GM12878 (cell line): ENCODE results near the gene SPTBN1. TPM values are rescaled to one million over a fixed set of nuclear protein-coding genes. Genes with fewer than 3 reads are reported as not detected.

Source experiments
- ATAC-seq: fragments of 200-7000 bp; cut with Tn5 transposase; 3 replicates; pipeline ENCODE4 v1.9.1; 2020; ENCODE audit warnings: mild to moderate bottlenecking, moderate library complexity
- BruUV-seq: library from RNA; stranded (reverse); fragments of 400-500 nt; replicated peaks from 2 replicates; lab custom pipeline; 2021; lab: Mats Ljungman, UMichigan
- CTCF ChIA-PET: fragments of 300-600 bp; sonication (Branson Sonifier 250); formaldehyde crosslinking; extraction: SDS; loops from one replicate; lab custom pipeline; 2021; ENCODE audit warnings: inconsistent platforms; lab: Yijun Ruan, JAX
- POLR2A ChIA-PET: fragments of 350-600 bp; formaldehyde crosslinking; extraction: SDS; loops from one replicate; lab custom pipeline; 2021; ENCODE audit warnings: inconsistent platforms; lab: Charles Lee
- RAD21 ChIA-PET: fragments of 300-600 bp; sonication (Branson Sonifier 250); formaldehyde crosslinking; loops from one replicate; lab custom pipeline; 2023; ENCODE audit warnings: antibody characterized with exemption; ENCODE audit not compliant: unreplicated experiment; lab: Charles Lee
- SMC1A ChIA-PET: fragments of 300-600 bp; sonication (Branson Sonifier 250); formaldehyde crosslinking; loops from one replicate; lab custom pipeline; 2023; ENCODE audit not compliant: unreplicated experiment, uncharacterized antibody; lab: Charles Lee
- DNase-seq: peaks from one replicate; pipeline ENCODE4 v3.0.0-alpha.2; 2011; ENCODE audit warnings: low read depth, low spot score
- FAIRE-seq: peaks from 3 replicates; lab custom pipeline; 2011; peaks lifted over from hg19 to GRCh38; lab: Jason Lieb, UNC
- H2AFZ ChIP-seq: 2 replicates; pipeline ENCODE4 v1.6.0; 2011; ENCODE audit warnings: low read depth, low read length, control low read depth; ENCODE audit not compliant: control insufficient read depth
- H3K27ac ChIP-seq: 2 replicates; pipeline ENCODE4 v1.5.1; 2011; ENCODE audit warnings: control low read depth; ENCODE audit not compliant: control insufficient read depth, insufficient read depth
- H3K27me3 ChIP-seq, 2 experiments: replicated peaks in 1 of 2; 2 replicates each; pipeline versions ENCODE4 v1.6.0 to v1.6.1; 2011; ENCODE audit warnings: low read length in 1 of 2; ENCODE audit not compliant: control insufficient read depth in 2 of 2, insufficient read depth in 2 of 2
- H3K36me3 ChIP-seq, 2 experiments: 2 replicates each; pipeline ENCODE4 v1.5.1; 2011; ENCODE audit warnings: low read length in 1 of 2; ENCODE audit not compliant: control insufficient read depth in 2 of 2, insufficient read depth in 2 of 2
- H3K4me1 ChIP-seq: 2 replicates; pipeline ENCODE4 v1.6.1; 2011; ENCODE audit warnings: mild to moderate bottlenecking, low read length, moderate library complexity, mixed read lengths; ENCODE audit not compliant: control insufficient read depth, insufficient read depth
- H3K4me2 ChIP-seq: 2 replicates; pipeline ENCODE4 v1.6.0; 2011; ENCODE audit warnings: control low read depth; ENCODE audit not compliant: control insufficient read depth, insufficient read depth
- H3K4me3 ChIP-seq: fragments of 200-600 bp; sonication (generic); 2 replicates; pipeline ENCODE4 v1.5.1; 2016
- H3K79me2 ChIP-seq: 2 replicates; pipeline ENCODE4 v1.6.0; 2011; ENCODE audit warnings: low read length; ENCODE audit not compliant: control insufficient read depth, insufficient read depth
- H3K9ac ChIP-seq: 2 replicates; pipeline ENCODE4 v1.8.0; 2011; ENCODE audit warnings: low read length, control low read depth, mixed read lengths; ENCODE audit not compliant: control insufficient read depth, insufficient read depth
- H3K9me3 ChIP-seq: replicated peaks from 3 replicates; pipeline ENCODE4 v1.5.1; 2011; ENCODE audit warnings: mild to moderate bottlenecking, low read length; ENCODE audit not compliant: control insufficient read depth, insufficient read depth
- H4K20me1 ChIP-seq: 2 replicates; pipeline ENCODE4 v1.6.0; 2011; ENCODE audit not compliant: control insufficient read depth, insufficient read depth
- CHD4 ChIP-seq: fragments of 200-600 bp; sonication (generic); IDR thresholded peaks from 2 replicates; pipeline ENCODE4 v1.6.1; 2016; ENCODE audit warnings: mild to moderate bottlenecking
- DPF2 ChIP-seq: fragments of 450-650 bp; IDR thresholded peaks from 2 replicates; pipeline ENCODE4 v1.6.1; 2017; ENCODE audit warnings: mild to moderate bottlenecking
- HDAC2 ChIP-seq: fragments of 200-600 bp; sonication (generic); IDR thresholded peaks from 2 replicates; pipeline ENCODE4 v1.6.1; 2017
- NFYB ChIP-seq: IDR thresholded peaks from 2 replicates; pipeline ENCODE4 v1.6.1; 2011; ENCODE audit warnings: low read depth, mild to moderate bottlenecking, low read length, improper control_type of control experiment, moderate library complexity; ENCODE audit not compliant: insufficient read depth
- RELA ChIP-seq: fragments of 450-650 bp; IDR thresholded peaks from 2 replicates; pipeline ENCODE4 v1.8.0; 2014; ENCODE audit warnings: borderline replicate concordance; ENCODE audit not compliant: partially characterized antibody
- SMAD1 ChIP-seq: fragments of 450-650 bp; IDR thresholded peaks from 2 replicates; pipeline ENCODE4 v1.6.1; 2018; ENCODE audit warnings: mild to moderate bottlenecking, low read depth; ENCODE audit not compliant: partially characterized antibody
- SRF ChIP-seq, 2 experiments: IDR thresholded peaks; 2 replicates each; pipeline ENCODE4 v1.6.1; 2011; ENCODE audit warnings: low read depth in 2 of 2, low read length in 2 of 2, mild to moderate bottlenecking in 1 of 2, moderate library complexity in 1 of 2
- WGBS: methylation state at CpG from one replicate; pipeline ENCODE4 v1.1.6; 2016; ENCODE audit warnings: low lambda C conversion rate; ENCODE audit not compliant: insufficient replicate concordance, insufficient coverage; ENCODE audit errors: missing lambda C conversion rate; 5-methylcytosine and 5-hydroxymethylcytosine counted together
- in situ Hi-C: fragments of 300-500 bp; cut with MboI; formaldehyde crosslinking; loops from 9 replicates; pipeline ENCODE4 v1.14.3; 2018; ENCODE audit warnings: mixed read lengths
- intact Hi-C: fragments of 100-400 bp; cut with micrococcal nuclease; formaldehyde crosslinking; loops from one replicate; pipeline ENCODE4 v1.14.2; 2022; ENCODE audit not compliant: unreplicated experiment
- polyA plus RNA-seq, 11 experiments: library from polyadenylated mRNA; depleted of rRNA in 4 of 11; unstranded in 6 of 11; stranded (reverse) in 5 of 11; fragments of >200 nt; fragmentation: Nextera tagmentation in 4 of 11; fragmentation: Illumina TruSeq in 1 of 11; extraction: Ambion mirVana in 4 of 11; extraction: Trizol in 1 of 11; gene quantifications; 1 replicate in 1 of 11; 2 replicates in 10 of 11; pipeline versions ENCODE4 v1.2.1 to v1.2.3, GENCODE V29; 2011 to 2016; ENCODE audit warnings: inconsistent platforms in 2 of 11, missing spikeins in 2 of 11, low read depth in 1 of 11
- total RNA-seq, 4 experiments: library from RNA; depleted of rRNA in 3 of 4; stranded (reverse); fragments of >200 nt in 3 of 4; fragmentation: Illumina TruSeq in 1 of 4; extraction: Trizol in 1 of 4; gene quantifications; 2 replicates each; pipeline versions ENCODE4 v1.2.1 to v1.2.3, GENCODE V29; 2013 to 2021
- TF ChIP-seq, protein P1 (sequence below): fragments of 450-650 bp; IDR thresholded peaks from 2 replicates; pipeline ENCODE4 v1.6.1; 2016; ENCODE audit warnings: mild to moderate bottlenecking
- TF ChIP-seq, protein P2 (sequence below): IDR thresholded peaks from 2 replicates; pipeline ENCODE4 v1.6.1; 2011; ENCODE audit warnings: borderline replicate concordance, low read depth, mild to moderate bottlenecking, moderate library complexity, mixed read lengths, low read length; ENCODE audit not compliant: insufficient read depth; ENCODE audit errors: extremely low read length

The SPTBN1 gene
- total and polyA plus RNA-seq, 10 of the 15 experiments (the other 5 are each of a cell fraction or from before 2014, with no cell fraction given), result 20.6 to 154 (median 76.7) TPM

DNA sequence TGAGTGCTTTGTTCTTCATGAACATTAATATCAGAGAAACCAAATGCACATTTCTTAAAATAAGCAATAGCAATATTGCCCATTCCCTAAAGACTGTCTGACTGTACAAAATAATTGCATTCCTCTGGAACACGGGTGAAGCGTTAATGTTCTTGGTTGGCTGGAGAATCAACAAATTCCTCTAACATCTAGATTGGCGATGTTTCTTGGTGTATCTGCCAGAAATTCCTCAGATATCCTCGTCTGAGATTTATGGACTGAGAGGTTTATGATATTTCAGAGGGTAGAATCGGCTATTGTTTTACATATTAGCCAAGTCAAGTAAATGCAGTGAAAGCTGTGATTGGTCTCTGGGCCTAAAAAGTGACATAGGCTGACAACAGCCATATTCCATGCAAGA lies 27.1 kb upstream of the SPTBN1 start:
- Histone ChIP-seq H3K27ac (no peak overlapping the region), H3K4me3 (no peak overlapping the region), H3K4me2 (no peak overlapping the region), H3K79me2 (no peaks in the 10 kb centered on the region), H2AFZ (no peak overlapping the region), H4K20me1 (no peaks in the 10 kb centered on the region), H3K4me1 (no peaks in the 10 kb centered on the region), H3K36me3 (no peaks in the 10 kb centered on the region), H3K27me3 (no peaks in the 10 kb centered on the region), H3K9ac (no peak overlapping the region), H3K9me3 (no peaks in the 10 kb centered on the region)
- ChIA-PET RAD21 (no interaction called here), SMC1A (no interaction called here), CTCF (interaction anchor here (1.7 kb wide), 1 partner anchor 28 kb away, joined by 3 read pairs; no protein-coding TSS in a partner anchor), POLR2A (no interaction called here)
- WGBS, result 42% methylated on average over 5 of the region's 5 CpGs
- in situ Hi-C loops, result no loop called here
- DNase-seq (no peak), ATAC-seq (no peak), FAIRE-seq (no peak)
- intact Hi-C loops, result no loop called here
- no TSS peak for BruUV-seq
- TF ChIP-seq HDAC2, result no peak

DNA sequence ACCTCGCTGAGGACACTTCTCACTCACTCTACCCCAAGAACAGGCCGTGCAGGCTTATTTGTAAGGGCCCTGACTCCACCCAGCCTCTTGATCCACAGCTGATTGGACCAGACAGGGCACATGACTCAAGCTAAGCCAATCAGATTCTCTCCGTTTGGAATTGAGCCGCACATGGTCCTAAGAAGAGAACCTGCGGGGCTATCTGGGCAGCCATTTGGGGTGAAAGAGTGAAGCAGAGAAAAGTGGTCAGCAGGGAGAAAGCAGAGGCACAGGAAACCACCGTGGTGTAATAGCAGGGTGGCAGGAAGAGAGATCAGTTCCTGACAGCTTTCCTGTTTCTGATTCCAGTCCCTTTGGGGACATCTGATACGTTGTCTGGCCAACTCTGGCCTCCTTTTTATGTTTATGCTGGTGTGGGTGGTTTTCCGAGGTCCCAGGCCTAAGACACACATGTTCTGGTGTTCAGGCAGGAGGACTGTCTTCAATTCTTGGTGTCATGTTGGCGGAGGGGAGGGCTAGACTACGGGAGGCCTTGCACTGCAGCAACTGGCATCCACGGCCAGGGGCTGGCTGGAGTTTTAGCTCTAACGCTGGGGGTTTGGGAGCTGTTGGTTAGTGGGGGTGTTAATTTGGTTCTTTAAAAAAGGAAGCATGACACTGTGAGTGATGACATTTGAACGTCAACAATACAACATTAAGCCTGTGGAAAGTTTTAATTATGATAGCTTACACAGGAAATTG lies 26.1 kb upstream of the SPTBN1 start:
- ChIA-PET POLR2A (no interaction called here), RAD21 (no interaction called here)
- in situ Hi-C loops, result no loop called here

More for the DNA sequence above, 26.1 kb upstream of the SPTBN1 start:
- Histone ChIP-seq H3K36me3 (no peaks in the 10 kb centered on the region), H3K9me3 (no peaks in the 10 kb centered on the region), H3K79me2 (no peaks in the 10 kb centered on the region), H3K27ac (no peak overlapping the region), H3K9ac (no peak overlapping the region), H3K4me3 (no peak overlapping the region), H3K4me1 (no peaks in the 10 kb centered on the region)
- BruUV-seq, result no TSS peak
- FAIRE-seq, result no peak
- no peak for TF ChIP-seq RELA
- TF ChIP-seq SRF (IDR thresholded peaks at IDR 0.05; ENCODE audit: low read depth in 2 of 2, low read length in 2 of 2), result no peak
- TF ChIP-seq, protein P1, sequence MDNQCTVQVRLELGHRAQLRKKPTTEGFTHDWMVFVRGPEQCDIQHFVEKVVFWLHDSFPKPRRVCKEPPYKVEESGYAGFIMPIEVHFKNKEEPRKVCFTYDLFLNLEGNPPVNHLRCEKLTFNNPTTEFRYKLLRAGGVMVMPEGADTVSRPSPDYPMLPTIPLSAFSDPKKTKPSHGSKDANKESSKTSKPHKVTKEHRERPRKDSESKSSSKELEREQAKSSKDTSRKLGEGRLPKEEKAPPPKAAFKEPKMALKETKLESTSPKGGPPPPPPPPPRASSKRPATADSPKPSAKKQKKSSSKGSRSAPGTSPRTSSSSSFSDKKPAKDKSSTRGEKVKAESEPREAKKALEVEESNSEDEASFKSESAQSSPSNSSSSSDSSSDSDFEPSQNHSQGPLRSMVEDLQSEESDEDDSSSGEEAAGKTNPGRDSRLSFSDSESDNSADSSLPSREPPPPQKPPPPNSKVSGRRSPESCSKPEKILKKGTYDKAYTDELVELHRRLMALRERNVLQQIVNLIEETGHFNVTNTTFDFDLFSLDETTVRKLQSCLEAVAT, result no peak
- TF ChIP-seq NFYB, result peak; percentile 69
- no peak for TF ChIP-seq SMAD1
- TF ChIP-seq DPF2, result no peak
- TF ChIP-seq, protein P2, sequence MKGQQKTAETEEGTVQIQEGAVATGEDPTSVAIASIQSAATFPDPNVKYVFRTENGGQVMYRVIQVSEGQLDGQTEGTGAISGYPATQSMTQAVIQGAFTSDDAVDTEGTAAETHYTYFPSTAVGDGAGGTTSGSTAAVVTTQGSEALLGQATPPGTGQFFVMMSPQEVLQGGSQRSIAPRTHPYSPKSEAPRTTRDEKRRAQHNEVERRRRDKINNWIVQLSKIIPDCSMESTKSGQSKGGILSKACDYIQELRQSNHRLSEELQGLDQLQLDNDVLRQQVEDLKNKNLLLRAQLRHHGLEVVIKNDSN, result peak; percentile 48
- no peak for TF ChIP-seq CHD4
- TF ChIP-seq, all 136 proteins: peak for 2
- H2AFZ ChIP-seq, result no peak overlapping the region
- CTCF ChIA-PET, result interaction anchor here (1.7 kb wide), 1 partner anchor 29 kb away, joined by 3 read pairs; no protein-coding TSS in a partner anchor
- SMC1A ChIA-PET, result no interaction called here
- H4K20me1 ChIP-seq, result no peaks in the 10 kb centered on the region
- H3K27me3 ChIP-seq, result no peaks in the 10 kb centered on the region
- peak; percentile 36; the same call in 1 of the 3 replicates for ATAC-seq
- no peak overlapping the region for H3K4me2 ChIP-seq
- intact Hi-C loops, result no loop called here
- DNase-seq, result no peak
- 25% methylated on average over 13 of the region's 13 CpGs for WGBS
